Right ventricle myocardium superior (tissue), 1 donor: Measurements from ENCODE around the gene OGFOD3. TPM values are rescaled to one million over a fixed set of nuclear protein-coding genes. Genes with fewer than 3 reads are reported as not detected.
"Not testable (repeated sequence)": the region's sequence is repeated elsewhere in the genome, so short reads cannot be mapped to it uniquely, and the experiment has no call there.

Experiments
- ATAC-seq: fragments of 200-7000 bp; cut with Tn5 transposase; one replicate; pipeline ENCODE4 v1.9.1; 2020; ENCODE audit warnings: mild to moderate bottlenecking; ENCODE audit not compliant: poor library complexity
- DNase-seq: peaks from one replicate; pipeline ENCODE4 v3.0.0-alpha.2; 2020
- intact Hi-C: fragments of 100-400 bp; cut with DNase I; formaldehyde crosslinking; loops from one replicate; pipeline ENCODE4 v1.11.2; 2022
- total RNA-seq: library from RNA; stranded (reverse); fragmentation: NEBNext Ultra II Directional; extraction: Animal tissue kit (Norgen Biotek cat#: 25700); gene quantifications from one replicate; pipeline ENCODE4 v1.2.1, GENCODE V29; 2021
- donor health status: DM: no; HTN: yes; CAD: no; lungs with severe emphysema.

Gene OGFOD3
- total RNA-seq, 1 donor from 2014 or later: 29.9 TPM

- DNase-seq, ATAC-seq, intact Hi-C loops: not testable (repeated sequence)
These were observed 6.3 kb downstream of the OGFOD3 start for GRCh38 chr17:82412081-82412480.

GRCh38 chr17:82411396-82412053, 6.9 kb downstream of the OGFOD3 start:
- intact Hi-C loops: no loop called here
- DNase-seq (no peak), ATAC-seq (no peak)

- no peak for DNase-seq
- no peak for ATAC-seq
These were observed 8.2 kb downstream of the OGFOD3 start for GRCh38 chr17:82410014-82410716.

GRCh38 chr17:82408938-82409318, 9.5 kb downstream of the OGFOD3 start:
- no peak for ATAC-seq
- intact Hi-C loops: no loop called here
- no peak for DNase-seq

More at GRCh38 chr17:82410014-82410716, 8.2 kb downstream of the OGFOD3 start:
- intact Hi-C loops: no loop called here

- intact Hi-C loops: no loop called here
- no peak for ATAC-seq
- no peak for DNase-seq
These were observed 10.0 kb downstream of the OGFOD3 start for GRCh38 chr17:82408288-82408937.

- intact Hi-C loops: no loop called here
- peak; percentile 65 for DNase-seq
- ATAC-seq: peak; percentile 92
These were observed 11.1 kb downstream of the OGFOD3 start for GRCh38 chr17:82407255-82407654.

GRCh38 chr17:82406131-82406671, 12.2 kb downstream of the OGFOD3 start:
- no peak for DNase-seq
- intact Hi-C loops: no loop called here

GRCh38 chr17:82405051-82405450, 13.3 kb downstream of the OGFOD3 start:
- intact Hi-C loops: no loop called here
- ATAC-seq (no peak), DNase-seq (no peak)

More at GRCh38 chr17:82406131-82406671, 12.2 kb downstream of the OGFOD3 start:
- ATAC-seq: no peak

- ATAC-seq: no peak
- intact Hi-C loops: no loop called here
- no peak for DNase-seq
These were observed 14.4 kb downstream of the OGFOD3 start for GRCh38 chr17:82403662-82404660.

GRCh38 chr17:82402865-82403264, 15.5 kb downstream of the OGFOD3 start:
- intact Hi-C loops: no loop called here
- DNase-seq: no peak
- ATAC-seq: no peak

GRCh38 chr17:82400830-82401229, 17.6 kb downstream of the OGFOD3 start:
- intact Hi-C loops: no loop called here
- peak; percentile 48 for ATAC-seq
- DNase-seq: peak; percentile 80

- DNase-seq: no peak
- intact Hi-C loops: no loop called here
- no peak for ATAC-seq
These were observed 18.2 kb downstream of the OGFOD3 start for GRCh38 chr17:82400206-82400605.

- DNase-seq: no peak
- intact Hi-C loops: no loop called here
These were observed 18.7 kb downstream of the OGFOD3 start for GRCh38 chr17:82399601-82400101.

GRCh38 chr17:82399041-82399441, 19.3 kb downstream of the OGFOD3 start:
- intact Hi-C loops: no loop called here
- DNase-seq (peak; percentile 66), ATAC-seq (peak; percentile 19)

More at GRCh38 chr17:82399601-82400101, 18.7 kb downstream of the OGFOD3 start:
- ATAC-seq: no peak

GRCh38 chr17:82397449-82398335, 20.7 kb downstream of the OGFOD3 start:
- intact Hi-C loops: no loop called here
- DNase-seq (no peak), ATAC-seq (no peak)

- no peak for DNase-seq
- intact Hi-C loops: no loop called here
- peak; percentile 76 for ATAC-seq
These were observed 21.6 kb downstream of the OGFOD3 start for GRCh38 chr17:82396601-82397435.
